ENCODE results near the gene JAK2. TPM values are rescaled to one million over a fixed set of nuclear protein-coding genes. Genes with fewer than 3 reads are reported as not detected.

Gene JAK2
- total RNA-seq, 1 experiment from 2014 or later, result 1.4 TPM

GRCh38 chr9:5085993-5086392 is 100.9 kb downstream of the JAK2 start:
- Mint-ChIP-seq H3K9me3 (ENCODE audit: unreplicated experiment) (no peaks in the 10 kb centered on the region), H3K27ac (ENCODE audit: unreplicated experiment) (no peak overlapping the region), H3K27me3 (ENCODE audit: insufficient read depth, unreplicated experiment) (no peaks in the 10 kb centered on the region), H3K36me3 (ENCODE audit: insufficient read depth, unreplicated experiment) (no peaks in the 10 kb centered on the region), H3K4me3 (ENCODE audit: unreplicated experiment) (no peak overlapping the region), H3K4me1 (ENCODE audit: low read depth, unreplicated experiment) (no peaks in the 10 kb centered on the region)
- no peak for DNase-seq
- no TSS peak for BruUV-seq (replicated peaks)
- Histone ChIP-seq H3K9me3 (no peaks in the 10 kb centered on the region), H3K36me3 (ENCODE audit: control insufficient read depth, insufficient read depth, low read length) (no peaks in the 10 kb centered on the region), H3K4me1 (no peaks in the 10 kb centered on the region), H3K27me3 (replicated peaks; ENCODE audit: control insufficient read depth, insufficient read depth, low read length) (no peaks in the 10 kb centered on the region), H3K4me3 (ENCODE audit: low read depth, low read length) (no peak overlapping the region)
- CTCF ChIA-PET, result no interaction called here
- POLR2A ChIA-PET, result no interaction called here
- intact Hi-C loops (cut with micrococcal nuclease; ENCODE audit: unreplicated experiment), result no loop called here
- TF ChIP-seq CTCF (IDR thresholded peaks at IDR 0.05; ENCODE audit: insufficient read depth in 1 of 2, low read depth in 1 of 2, low read length in 1 of 2, severe bottlenecking in 1 of 2, unreplicated experiment in 1 of 2), result no peak

GRCh38 chr9:5089737-5090136 is 104.7 kb downstream of the JAK2 start:
- intact Hi-C loops (cut with micrococcal nuclease; ENCODE audit: unreplicated experiment), result no loop called here
- H3K27me3 ChIP-seq (replicated peaks; ENCODE audit: control insufficient read depth, insufficient read depth, low read length), result no peaks in the 10 kb centered on the region
- Mint-ChIP-seq H3K27me3 (ENCODE audit: insufficient read depth, unreplicated experiment) (no peaks in the 10 kb centered on the region), H3K9me3 (ENCODE audit: unreplicated experiment) (no peaks in the 10 kb centered on the region), H3K27ac (ENCODE audit: unreplicated experiment) (no peak overlapping the region), H3K4me1 (ENCODE audit: low read depth, unreplicated experiment) (no peaks in the 10 kb centered on the region), H3K36me3 (ENCODE audit: insufficient read depth, unreplicated experiment) (no peaks in the 10 kb centered on the region), H3K4me3 (ENCODE audit: unreplicated experiment) (no peak overlapping the region)
- H3K9me3 ChIP-seq, result no peaks in the 10 kb centered on the region
- no peaks in the 10 kb centered on the region for H3K36me3 ChIP-seq (ENCODE audit: control insufficient read depth, insufficient read depth, low read length)
- ChIA-PET POLR2A (no interaction called here), CTCF (no interaction called here)
- H3K4me1 ChIP-seq, result no peaks in the 10 kb centered on the region
- DNase-seq, result no peak
- TF ChIP-seq CTCF (IDR thresholded peaks at IDR 0.05; ENCODE audit: insufficient read depth in 1 of 2, low read depth in 1 of 2, low read length in 1 of 2, severe bottlenecking in 1 of 2, unreplicated experiment in 1 of 2), result no peak
- no peak overlapping the region for H3K4me3 ChIP-seq (ENCODE audit: low read depth, low read length)
- BruUV-seq (replicated peaks), result no TSS peak

GRCh38 chr9:5095795-5096194 is 110.7 kb downstream of the JAK2 start:
- Mint-ChIP-seq H3K4me3 (ENCODE audit: unreplicated experiment) (no peak overlapping the region), H3K27ac (ENCODE audit: unreplicated experiment) (no peak overlapping the region), H3K36me3 (ENCODE audit: insufficient read depth, unreplicated experiment) (no peaks in the 10 kb centered on the region), H3K4me1 (ENCODE audit: low read depth, unreplicated experiment) (no peaks in the 10 kb centered on the region), H3K9me3 (ENCODE audit: unreplicated experiment) (no peaks in the 10 kb centered on the region), H3K27me3 (ENCODE audit: insufficient read depth, unreplicated experiment) (no peaks in the 10 kb centered on the region)
- no peaks in the 10 kb centered on the region for H3K9me3 ChIP-seq
- BruUV-seq (replicated peaks), result no TSS peak
- DNase-seq, result no peak
- ChIA-PET CTCF (no interaction called here), POLR2A (no interaction called here)
- no peak overlapping the region for H3K4me3 ChIP-seq (ENCODE audit: low read depth, low read length)
- intact Hi-C loops (cut with micrococcal nuclease; ENCODE audit: unreplicated experiment), result no loop called here
- TF ChIP-seq CTCF (IDR thresholded peaks at IDR 0.05; ENCODE audit: insufficient read depth in 1 of 2, low read depth in 1 of 2, low read length in 1 of 2, severe bottlenecking in 1 of 2, unreplicated experiment in 1 of 2), result no peak
- H3K36me3 ChIP-seq (ENCODE audit: control insufficient read depth, insufficient read depth, low read length), result no peaks in the 10 kb centered on the region
- no peaks in the 10 kb centered on the region for H3K4me1 ChIP-seq
- no peaks in the 10 kb centered on the region for H3K27me3 ChIP-seq (replicated peaks; ENCODE audit: control insufficient read depth, insufficient read depth, low read length)

Data from Caco-2 (cell line).